Heart left ventricle (tissue), 13 donors: ENCODE results near the gene FARP1.

Experiments
- POLR2A ChIP-seq, 2 donors: fragments of 450-650 bp; IDR thresholded peaks; one replicate each; pipeline ENCODE4 v1.6.1; 2017; ENCODE audit warnings: antibody characterized with exemption in 2 of 2, mild to moderate bottlenecking in 2 of 2, moderate library complexity in 2 of 2
- TF ChIP-seq, protein P1 (sequence below), 12 donors: fragments of 200-600 bp; sonication (generic) in 4 of 12; IDR thresholded peaks; one replicate each; pipeline versions ENCODE4 v1.5.0 to v1.8.0; 2018 to 2022; ENCODE audit warnings: antibody characterized with exemption in 12 of 12, mild to moderate bottlenecking in 5 of 12
- donor health status: ischemic (EF 13 %, LVEDD 7.1; RV severe dilation, severe dysfunction).
- donor health status: DM: no; HTN: yes; CAD: no.
- donor health status: DM: no; HTN: no; CAD: no.
- donor health status: ischemic (EF 25% LVEDD 6.9; RV normal size, moderate dysfunction).
- donor health status: ischemic (EF 25% LVEDD 5.7; RV mildly dilated, moderate dysfunction).
- donor health status: ischemic (EF 35%, LVEDD 5.7; RV mildly dilated, moderate dysfunction).
- donor health status: nonischemic (EF 11% LVEDD 7.7; RV severe dilation, severe dysfunction).
- donor health status: DM: yes; HTN: yes; CAD: no.
- donor health status: PGD.
- donor health status: ischemic (EF 29% LVEDD 5.4; RV normal size, mild dysfunction).
- donor health status: nonischemic (EF 23%, LVEDD 6.1; RV moderate dilation, normal function).

DNA sequence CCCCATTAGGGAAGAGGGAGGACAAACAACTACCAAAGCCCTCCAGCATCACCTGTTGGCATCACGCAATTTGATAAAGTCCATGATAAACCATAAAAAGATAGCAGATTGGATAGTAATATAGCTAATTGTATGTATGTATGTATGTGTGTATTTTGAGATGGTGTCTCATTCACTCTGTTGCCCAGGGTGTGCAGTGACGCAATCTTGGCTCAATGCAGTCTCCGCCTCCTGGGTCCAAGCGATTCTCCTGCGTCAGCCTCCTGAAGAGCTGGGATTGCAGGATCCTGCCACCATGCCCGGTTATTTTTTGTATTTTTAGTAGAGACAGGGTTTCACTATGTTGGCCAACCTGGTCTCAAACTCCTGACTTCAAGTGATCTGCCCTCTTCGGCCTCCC lies 108.8 kb downstream of the FARP1 start:
- TF ChIP-seq, protein P1, sequence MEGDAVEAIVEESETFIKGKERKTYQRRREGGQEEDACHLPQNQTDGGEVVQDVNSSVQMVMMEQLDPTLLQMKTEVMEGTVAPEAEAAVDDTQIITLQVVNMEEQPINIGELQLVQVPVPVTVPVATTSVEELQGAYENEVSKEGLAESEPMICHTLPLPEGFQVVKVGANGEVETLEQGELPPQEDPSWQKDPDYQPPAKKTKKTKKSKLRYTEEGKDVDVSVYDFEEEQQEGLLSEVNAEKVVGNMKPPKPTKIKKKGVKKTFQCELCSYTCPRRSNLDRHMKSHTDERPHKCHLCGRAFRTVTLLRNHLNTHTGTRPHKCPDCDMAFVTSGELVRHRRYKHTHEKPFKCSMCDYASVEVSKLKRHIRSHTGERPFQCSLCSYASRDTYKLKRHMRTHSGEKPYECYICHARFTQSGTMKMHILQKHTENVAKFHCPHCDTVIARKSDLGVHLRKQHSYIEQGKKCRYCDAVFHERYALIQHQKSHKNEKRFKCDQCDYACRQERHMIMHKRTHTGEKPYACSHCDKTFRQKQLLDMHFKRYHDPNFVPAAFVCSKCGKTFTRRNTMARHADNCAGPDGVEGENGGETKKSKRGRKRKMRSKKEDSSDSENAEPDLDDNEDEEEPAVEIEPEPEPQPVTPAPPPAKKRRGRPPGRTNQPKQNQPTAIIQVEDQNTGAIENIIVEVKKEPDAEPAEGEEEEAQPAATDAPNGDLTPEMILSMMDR (IDR thresholded peaks at IDR 0.05), result no peak
- TF ChIP-seq POLR2A (IDR thresholded peaks at IDR 0.05), result no peak
